GM19193 (cell line): ENCODE data around the gene CALY.
A peak's percentile ranks its signal among the peaks of the same experiment; 100 is the strongest.

ENCODE experiments used
- POLR2A ChIP-seq: IDR thresholded peaks from 4 replicates; pipeline ENCODE4 v1.6.1; 2011; ENCODE audit not compliant: insufficient read depth, insufficient read length; ENCODE audit errors: extremely low read depth

The CALY gene

DNA sequence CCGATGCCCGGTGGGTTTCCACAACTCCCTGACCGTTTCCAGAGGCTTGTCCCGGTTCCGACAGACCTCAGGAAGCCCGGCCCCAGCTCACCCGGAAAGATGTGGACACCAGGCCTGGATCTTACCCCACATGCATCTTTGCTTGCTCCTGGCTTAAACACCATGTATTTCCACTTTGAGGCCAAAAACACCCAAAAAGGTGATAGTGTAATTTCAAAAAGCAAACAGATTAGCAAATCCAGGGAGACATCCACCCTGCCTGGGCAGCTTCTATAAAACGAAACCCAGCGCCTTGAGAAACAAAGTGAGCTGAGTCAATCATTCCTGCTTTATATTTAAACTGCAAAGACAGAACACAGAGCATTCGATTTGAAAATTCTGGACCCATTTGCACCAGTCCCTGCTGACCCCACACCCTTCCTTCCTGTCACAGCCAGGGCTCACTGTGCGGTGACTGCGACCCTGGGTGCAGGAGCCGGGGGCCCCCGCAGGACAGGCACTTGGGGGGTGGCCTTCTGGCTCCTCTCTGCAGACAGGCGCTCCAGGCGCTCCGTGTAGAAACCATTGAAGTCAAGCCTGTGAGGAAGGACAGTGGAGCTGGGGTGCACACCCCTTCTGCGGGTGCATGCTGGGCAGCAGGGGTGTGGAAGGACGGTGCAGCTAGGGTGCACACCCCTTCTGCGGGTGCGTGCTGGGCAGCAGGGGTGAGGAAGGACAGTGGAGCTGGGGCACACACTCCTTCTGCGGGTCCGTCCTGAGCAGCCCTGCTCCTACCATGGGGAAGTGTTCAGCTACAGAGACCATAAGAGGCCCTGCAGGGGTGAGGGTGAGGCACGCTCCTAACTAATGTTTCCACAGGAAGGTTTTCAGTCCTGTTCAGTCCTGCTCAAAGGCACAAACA is 57.1 kb downstream of the CALY start:
- TF ChIP-seq POLR2A, result no peak

DNA sequence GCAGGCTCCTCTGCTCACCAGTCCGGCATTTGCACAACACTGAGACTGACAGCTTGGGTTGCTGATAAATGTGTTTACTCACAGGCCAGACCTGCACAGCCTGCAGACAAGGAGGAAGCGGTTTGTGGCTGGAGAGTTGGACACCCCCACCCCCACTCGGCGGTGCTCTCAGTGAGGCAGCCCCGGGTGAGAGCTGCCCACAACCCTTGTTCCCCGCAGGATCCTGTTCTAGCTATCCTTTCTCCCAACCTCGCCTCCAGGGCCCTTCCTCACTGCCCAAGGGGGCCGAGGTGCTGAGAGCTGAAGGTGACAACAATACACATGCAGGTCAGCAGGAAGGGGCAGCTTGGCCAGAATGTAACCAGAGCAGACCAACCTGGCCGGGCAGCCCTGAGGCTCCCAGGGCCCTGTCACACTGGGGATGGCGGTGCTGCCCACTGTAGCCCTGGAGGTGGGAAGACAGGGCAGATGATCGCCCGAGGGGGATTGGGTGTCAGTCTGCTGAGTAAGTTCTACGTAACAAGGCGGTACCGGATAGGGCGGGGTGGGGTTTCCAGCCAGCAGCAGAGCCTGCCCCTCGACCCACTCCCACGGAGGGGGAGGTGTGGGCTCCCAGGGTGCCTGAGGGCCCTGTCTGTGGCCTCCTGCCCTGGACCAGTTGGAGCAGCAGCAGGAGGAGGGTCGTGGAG is 58.0 kb downstream of the CALY start:
- no peak for TF ChIP-seq POLR2A

DNA sequence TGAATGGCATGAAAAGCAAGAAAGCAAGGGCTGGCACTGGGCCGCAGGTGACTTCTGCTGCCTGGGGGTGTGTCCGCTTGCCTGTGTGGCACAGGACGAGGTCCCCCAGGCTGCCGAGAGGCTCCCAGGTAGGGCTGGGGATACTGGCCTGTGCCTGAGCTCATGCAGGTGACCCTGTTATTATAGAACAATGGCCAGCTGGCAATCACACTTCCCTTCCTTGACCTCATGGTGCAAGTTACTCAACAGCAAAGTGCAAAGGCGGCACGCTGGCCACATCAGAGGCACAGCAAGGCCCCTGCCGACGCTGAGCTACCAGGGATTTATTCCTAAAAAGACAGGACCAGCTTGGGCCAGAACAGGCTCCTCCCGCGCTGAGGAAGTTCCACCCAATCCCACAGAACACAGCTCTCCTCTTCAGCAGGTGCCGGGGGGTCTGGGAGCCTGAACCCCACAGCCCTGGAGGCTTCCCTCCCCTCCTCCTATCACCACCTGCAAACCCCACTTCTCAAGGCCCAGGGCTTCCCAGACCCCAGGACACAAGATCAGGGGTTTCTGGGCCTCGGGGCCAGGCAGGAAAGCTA is 58.6 kb downstream of the CALY start:
- TF ChIP-seq POLR2A, result no peak

DNA sequence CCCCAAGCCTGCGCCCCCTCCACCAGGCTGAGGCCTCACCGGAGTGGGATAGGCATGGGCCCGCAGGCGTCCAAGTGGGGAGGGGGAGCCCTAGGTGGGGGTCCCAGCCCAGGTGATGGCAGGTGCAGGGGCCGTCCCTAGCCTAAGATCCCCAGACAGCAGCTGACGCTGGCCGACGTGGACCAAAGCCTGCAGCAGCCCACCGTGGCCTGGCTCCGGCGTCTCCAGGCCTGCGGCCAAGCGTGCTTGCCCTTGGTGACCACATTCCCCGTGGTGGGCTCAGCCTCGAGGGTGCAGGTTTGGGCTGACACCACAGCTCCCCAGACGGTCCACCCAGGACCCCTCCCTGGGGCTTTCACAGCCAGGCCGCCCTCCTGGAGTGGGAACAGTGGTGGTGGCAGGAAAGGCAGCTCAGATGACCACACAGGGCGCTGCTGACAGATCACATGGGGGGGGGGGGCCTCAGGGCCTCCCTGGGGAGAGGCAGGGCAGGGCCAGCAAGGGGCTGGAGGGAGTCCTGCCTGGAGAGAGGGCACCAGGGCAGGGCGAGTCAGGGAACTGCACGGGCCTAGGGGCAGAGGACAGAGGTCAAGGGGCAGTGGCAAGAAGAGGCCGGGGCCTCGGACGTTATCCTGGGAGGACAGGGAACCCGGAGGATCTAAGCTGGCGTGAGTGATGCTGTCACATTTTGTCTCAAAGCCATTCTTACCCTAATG is 59.3 kb downstream of the CALY start:
- TF ChIP-seq POLR2A, result no peak

DNA sequence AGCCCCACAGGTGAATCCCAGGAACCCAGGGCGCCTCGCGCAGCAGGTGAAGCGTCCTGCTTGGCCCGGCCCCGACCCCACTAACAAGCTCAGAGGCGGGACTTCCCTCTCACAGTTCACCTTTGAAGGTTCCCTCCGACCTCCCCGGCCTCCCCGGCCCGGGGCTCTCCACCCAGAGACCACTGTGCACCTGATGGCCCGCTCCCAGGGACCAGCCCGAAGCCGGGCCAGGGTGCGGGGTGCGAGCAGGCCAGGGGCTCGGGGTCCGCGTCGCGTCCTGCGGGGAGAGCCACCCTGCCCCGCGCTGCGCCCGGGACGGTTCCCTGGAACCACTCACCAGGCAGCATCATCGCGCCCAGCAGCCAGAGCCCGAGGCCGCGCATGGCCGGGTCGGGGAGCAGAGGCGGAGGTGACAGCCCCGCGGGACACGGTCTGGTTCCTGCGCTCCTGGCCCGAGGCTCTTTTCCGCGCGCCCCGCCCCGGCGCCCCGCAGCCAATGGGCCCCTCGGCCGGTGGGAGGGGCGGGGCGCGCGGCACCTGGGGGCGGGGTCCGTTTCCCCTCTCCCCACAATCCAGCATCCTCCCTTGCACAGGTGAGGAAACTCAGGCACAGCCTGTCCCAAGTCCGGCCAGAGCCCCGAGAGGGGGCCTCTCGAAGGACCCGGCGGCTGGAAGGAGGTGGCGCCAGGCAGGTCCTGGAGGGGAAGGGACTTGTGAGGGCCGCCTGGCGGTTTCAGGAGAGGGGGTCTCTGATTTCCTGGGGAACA is 60.1 kb downstream of the CALY start, which contains the start of gene ADAM8:
Gene ADAM8, minus strand, starts transcription at position 434 of the 767 bp plus-strand sequence. Its CDS starts 51 bp downstream, at position 383.
- peak; percentile 84 for TF ChIP-seq POLR2A

DNA sequence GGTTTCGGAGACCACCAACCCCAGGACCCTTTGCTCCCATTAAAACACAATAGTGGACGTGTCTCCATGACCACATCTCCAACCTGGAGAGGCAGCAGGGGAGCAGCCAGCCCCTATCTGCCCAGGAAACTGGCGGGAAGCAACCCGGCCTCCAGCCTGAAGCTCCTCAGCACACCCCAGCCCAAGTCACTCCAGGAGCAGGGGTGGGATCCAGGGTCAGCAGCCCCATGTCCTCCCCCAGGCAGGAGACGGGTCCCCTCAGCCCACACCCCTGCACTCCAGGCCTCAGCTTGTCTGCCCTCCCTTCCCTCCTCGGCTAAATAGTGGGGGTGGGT is 60.6 kb downstream of the CALY start:
- TF ChIP-seq POLR2A, result no peak

DNA sequence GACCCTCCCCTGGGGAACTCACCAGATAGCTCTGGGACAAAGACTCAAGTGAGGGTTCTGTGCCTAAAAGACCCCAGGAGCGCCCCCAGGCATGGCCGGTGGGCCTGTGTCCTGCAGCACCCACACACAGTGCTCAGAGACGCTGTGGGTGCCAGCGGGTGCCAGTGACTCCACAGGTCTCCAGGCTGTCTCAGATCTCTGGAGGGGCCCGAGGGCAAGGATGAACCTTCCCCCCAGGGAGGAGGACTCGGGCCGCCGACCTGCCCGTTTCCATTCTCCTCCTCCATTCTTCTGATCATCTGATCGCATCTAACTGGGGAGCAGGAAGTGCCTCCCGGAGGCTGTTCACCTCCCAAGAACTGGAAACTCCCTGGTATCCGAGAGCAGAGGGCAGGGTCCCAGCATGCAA is 61.0 kb downstream of the CALY start:
- peak; percentile 54 for TF ChIP-seq POLR2A

DNA sequence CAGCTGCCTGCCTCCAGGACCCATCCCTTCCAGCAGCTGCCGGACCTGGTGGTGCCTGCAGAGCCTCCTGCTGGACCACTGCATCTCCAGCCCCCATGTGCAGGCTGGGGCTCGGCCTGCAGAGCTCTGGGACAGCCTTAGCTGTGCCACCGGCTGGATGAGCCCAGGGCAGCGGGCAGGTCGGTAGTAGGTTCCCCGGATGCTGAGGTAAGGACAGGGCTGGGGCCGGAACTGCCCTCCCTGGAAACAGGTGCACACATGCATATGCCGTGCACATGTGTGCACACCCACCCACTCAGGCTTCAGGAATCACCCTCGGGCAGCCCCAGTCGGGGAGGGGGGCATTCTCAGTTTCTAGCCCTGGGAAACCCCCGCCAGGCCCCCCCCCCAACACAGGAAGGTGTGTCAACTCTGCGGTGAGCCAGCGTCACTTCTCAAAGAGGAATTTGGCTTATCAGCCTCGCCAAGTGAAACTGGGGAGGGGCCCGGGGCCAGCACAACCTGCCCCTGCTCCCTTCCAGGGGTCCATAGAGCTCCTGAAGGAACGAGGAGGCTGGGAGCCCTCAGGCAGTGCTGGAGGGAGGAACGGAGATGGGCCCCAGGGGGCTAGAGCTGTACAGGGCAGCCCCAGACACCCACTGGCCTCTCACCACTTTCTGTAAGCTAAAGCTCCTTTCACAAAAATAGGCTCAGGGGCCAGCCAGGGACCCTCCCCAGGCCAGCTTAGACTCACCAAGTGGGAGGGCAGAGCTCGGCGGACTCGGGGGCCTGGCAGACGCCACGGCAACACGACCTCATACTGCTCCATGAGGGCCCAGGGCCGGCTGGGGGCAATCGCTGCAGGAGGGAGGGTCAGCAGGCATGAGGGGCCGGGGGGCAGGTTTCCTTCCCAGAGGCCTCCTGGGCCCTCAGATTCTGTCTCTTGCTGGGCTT is 61.7 kb downstream of the CALY start:
- peak; percentile 41 for TF ChIP-seq POLR2A
